NB4 (cell line): ENCODE results near the gene PPHLN1.

Experiments
- DNase-seq: peaks from one replicate; pipeline ENCODE4 v3.0.0; 2010; ENCODE audit warnings: low read depth
- H3K4me3 ChIP-seq: one replicate; pipeline ENCODE4 v1.5.1; 2011; ENCODE audit warnings: mild to moderate bottlenecking, low read depth, low read length, moderate library complexity
- MYC ChIP-seq: IDR thresholded peaks from 2 replicates; pipeline ENCODE4 v1.6.1; 2011; ENCODE audit warnings: low read depth, low read length
- POLR2A ChIP-seq: IDR thresholded peaks from 2 replicates; pipeline ENCODE4 v1.6.1; 2011; ENCODE audit warnings: mild to moderate bottlenecking; ENCODE audit not compliant: insufficient read length; ENCODE audit errors: extremely low read depth
- TF ChIP-seq, protein P1 (sequence below): IDR thresholded peaks from 2 replicates; pipeline ENCODE4 v1.6.1; 2011; ENCODE audit warnings: low read depth, low read length
- TF ChIP-seq, protein P2 (sequence below): IDR thresholded peaks from one replicate; pipeline ENCODE4 v1.5.1; 2012; ENCODE audit warnings: low read depth, low read length

Gene PPHLN1

DNA sequence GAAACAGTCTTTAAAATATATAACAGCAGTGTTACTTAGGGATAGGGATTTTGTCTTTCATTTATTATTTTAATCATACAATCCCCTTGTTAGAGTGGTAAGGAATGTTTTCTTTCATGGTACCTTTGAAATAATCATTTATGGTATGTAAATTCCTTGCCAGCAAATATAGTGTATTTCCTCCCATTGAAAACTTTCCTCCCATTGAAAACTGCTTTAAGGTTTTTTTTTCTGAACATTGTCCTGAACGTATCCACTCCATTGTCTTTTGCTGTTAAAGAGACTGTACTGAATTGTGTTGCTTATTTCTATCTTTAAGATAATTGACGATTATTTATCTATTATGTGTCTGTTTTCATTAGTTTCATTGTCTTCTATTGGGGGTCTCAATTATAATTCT, 83.5 kb downstream of the PPHLN1 start:
- H3K4me3 ChIP-seq: no peak overlapping the region
- no peak for DNase-seq
- TF ChIP-seq MYC: no peak
- TF ChIP-seq, protein P1, sequence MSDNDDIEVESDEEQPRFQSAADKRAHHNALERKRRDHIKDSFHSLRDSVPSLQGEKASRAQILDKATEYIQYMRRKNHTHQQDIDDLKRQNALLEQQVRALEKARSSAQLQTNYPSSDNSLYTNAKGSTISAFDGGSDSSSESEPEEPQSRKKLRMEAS: no peak
- TF ChIP-seq, protein P2, sequence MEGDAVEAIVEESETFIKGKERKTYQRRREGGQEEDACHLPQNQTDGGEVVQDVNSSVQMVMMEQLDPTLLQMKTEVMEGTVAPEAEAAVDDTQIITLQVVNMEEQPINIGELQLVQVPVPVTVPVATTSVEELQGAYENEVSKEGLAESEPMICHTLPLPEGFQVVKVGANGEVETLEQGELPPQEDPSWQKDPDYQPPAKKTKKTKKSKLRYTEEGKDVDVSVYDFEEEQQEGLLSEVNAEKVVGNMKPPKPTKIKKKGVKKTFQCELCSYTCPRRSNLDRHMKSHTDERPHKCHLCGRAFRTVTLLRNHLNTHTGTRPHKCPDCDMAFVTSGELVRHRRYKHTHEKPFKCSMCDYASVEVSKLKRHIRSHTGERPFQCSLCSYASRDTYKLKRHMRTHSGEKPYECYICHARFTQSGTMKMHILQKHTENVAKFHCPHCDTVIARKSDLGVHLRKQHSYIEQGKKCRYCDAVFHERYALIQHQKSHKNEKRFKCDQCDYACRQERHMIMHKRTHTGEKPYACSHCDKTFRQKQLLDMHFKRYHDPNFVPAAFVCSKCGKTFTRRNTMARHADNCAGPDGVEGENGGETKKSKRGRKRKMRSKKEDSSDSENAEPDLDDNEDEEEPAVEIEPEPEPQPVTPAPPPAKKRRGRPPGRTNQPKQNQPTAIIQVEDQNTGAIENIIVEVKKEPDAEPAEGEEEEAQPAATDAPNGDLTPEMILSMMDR: no peak
- no peak for TF ChIP-seq POLR2A

DNA sequence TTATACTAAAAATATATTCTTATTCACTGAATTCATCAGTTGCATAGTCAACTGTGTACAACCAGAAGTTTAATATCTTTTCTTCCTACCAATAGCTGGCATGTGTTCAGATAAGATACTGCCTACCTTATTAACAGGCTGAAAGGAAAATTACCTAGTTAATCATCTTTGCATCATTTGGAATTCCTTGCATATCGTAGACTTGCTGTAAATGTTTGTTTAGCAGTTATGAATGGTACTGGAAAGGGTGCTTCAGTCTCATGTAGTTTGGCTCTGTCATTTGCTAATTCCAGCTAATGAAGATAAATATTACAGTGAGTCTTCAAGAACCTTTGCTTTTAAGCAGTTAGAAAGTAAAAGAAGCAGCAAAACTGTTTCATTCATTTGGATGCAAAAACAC, 84.4 kb downstream of the PPHLN1 start:
- H3K4me3 ChIP-seq: no peak overlapping the region
- no peak for DNase-seq
- no peak for TF ChIP-seq POLR2A
- TF ChIP-seq, protein P1: no peak
- TF ChIP-seq, protein P2: no peak
- no peak for TF ChIP-seq MYC

DNA sequence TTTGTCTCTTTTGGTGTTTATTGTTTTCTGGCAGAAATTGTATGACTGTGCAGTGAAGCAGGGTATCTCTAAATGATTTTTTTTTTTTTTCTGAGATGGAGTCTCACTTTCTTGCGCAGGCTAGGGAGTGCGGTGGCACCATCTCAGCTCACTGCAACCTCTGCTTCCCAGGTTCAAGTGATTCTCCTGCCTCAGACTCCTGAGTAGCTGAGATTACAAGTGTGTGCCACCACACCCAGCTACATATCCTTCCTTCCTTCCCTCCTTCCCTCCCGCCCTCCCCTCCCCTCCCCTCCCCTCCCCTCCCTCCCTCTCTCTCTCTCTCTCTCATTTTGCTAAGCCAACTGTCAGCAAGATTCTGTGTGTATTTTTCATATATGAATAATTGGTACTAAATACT, 94.4 kb downstream of the PPHLN1 start:
- TF ChIP-seq, protein P2: no peak
- no peak for TF ChIP-seq MYC
- no peak for TF ChIP-seq POLR2A
- TF ChIP-seq, protein P1: no peak
- DNase-seq: no peak
- no peak overlapping the region for H3K4me3 ChIP-seq

DNA sequence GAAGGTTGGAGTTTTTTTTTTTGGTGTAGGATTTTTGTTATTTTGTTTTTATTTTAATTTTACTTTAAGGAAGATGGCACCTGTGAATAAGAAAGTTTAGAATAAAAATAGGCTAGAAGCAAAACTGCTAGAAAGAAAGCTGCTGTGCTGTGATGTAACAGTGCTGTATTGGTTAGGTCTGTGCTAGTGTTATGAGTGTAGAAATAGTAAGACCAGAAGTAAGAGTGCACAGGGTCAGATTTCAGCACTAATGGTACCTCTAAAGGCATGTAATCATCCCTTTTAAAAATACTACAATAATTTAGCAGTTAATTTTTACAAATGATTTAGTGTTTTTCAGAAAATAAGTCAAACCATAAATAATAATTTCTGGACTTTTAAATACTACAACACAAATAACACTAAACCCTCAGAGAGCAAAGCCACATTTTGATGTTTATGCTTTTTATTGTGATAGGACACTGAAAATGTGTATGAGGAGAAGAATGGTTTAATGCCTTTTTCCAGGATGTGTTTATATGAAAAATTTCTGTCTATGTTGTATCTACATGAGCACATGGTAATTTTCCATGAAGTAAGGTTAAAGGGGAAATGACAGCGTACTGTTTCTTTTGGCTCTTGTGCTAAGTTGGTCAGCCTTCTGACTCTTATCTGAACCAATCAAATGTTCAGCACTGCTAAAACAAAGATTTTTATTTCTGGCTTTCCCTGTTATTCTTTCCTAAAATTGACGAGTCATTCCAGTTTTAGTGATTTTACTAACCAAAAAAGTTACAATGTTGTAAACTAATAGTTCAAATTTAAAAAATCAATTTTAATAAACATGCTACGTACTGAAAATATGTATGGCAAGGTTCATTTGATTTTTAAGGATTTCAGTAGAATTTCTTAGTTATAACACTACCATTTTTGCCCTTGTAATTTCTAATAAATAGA, 96.1 kb downstream of the PPHLN1 start:
- TF ChIP-seq, protein P1: peak; percentile 52
- no peak for TF ChIP-seq POLR2A
- no peak for TF ChIP-seq MYC
- DNase-seq: peak; percentile 20
- H3K4me3 ChIP-seq: no peak overlapping the region

DNA sequence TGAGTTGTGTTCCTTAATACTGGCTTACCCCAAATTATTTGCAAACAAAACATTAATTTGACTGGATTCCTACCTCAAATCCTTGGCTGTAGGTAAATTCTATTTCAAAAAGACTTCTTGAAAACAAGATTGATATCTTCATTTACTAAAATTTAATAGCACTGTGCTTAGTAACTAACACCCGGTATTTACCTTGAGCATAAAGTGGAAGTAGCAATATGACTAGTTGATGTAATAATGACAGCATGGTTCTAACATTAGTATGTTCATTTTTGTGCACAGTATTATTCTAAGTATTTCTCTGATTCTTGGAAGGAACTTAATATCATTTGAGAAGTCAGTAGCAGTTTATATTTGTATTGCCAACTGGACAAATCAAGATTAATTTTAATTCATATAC, 96.8 kb downstream of the PPHLN1 start:
- DNase-seq: no peak
- TF ChIP-seq, protein P2: no peak
- TF ChIP-seq, protein P1: no peak
- no peak for TF ChIP-seq POLR2A
- H3K4me3 ChIP-seq: no peak overlapping the region

DNA sequence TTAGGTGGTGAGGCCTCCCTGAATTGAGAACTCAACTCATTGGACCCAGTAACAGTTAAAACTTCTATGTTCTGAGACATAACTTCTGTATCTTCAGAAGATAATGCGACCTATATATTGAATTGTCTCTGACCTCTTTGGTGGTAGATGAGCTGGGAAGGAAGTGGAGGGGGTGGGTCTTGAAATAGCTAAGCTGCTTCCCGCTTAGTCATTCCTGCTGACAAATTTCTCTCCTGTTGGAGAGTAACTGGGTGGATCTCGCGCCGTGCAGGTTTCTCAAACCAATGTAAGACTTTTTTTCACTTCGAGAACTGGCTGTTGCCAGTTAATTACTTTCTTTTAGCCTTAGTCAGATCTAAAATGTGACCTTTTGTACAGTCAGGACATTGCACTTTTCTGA, 100.8 kb downstream of the PPHLN1 start:
- TF ChIP-seq, protein P1: no peak
- TF ChIP-seq, protein P2: no peak
- TF ChIP-seq POLR2A: no peak
- TF ChIP-seq MYC: no peak
- H3K4me3 ChIP-seq: no peak overlapping the region
- DNase-seq: peak; percentile 44
